Retinal pigment epithelial cell (primary cell): Measurements from ENCODE around the gene SERINC3.
A peak's percentile ranks its signal among the peaks of the same experiment; 100 is the strongest.
"Not testable (repeated sequence)": the region's sequence is repeated elsewhere in the genome, so short reads cannot be mapped to it uniquely, and the experiment has no call there.

Experiments used
- DNase-seq: peaks from one replicate; pipeline ENCODE4 v3.0.0-alpha.2; 2010; ENCODE audit warnings: low read depth
- H3K4me3 ChIP-seq: 2 replicates; pipeline ENCODE4 v1.5.1; 2011; ENCODE audit warnings: mild to moderate bottlenecking, low read length, control low read depth, moderate library complexity
- CTCF ChIP-seq: conservative IDR thresholded peaks from 2 replicates; pipeline ENCODE4 v1.5.1; 2011; ENCODE audit warnings: low read depth, low read length, control low read depth, inconsistent platforms

The SERINC3 gene

GRCh38 chr20:44478206-44478605 lies 43.7 kb downstream of the SERINC3 start:
- no peak for DNase-seq
- no peak for TF ChIP-seq CTCF
- H3K4me3 ChIP-seq, result no peak overlapping the region

GRCh38 chr20:44477151-44477550 lies 44.7 kb downstream of the SERINC3 start:
- H3K4me3 ChIP-seq, result no peak overlapping the region
- no peak for DNase-seq
- TF ChIP-seq CTCF, result no peak

- H3K4me3 ChIP-seq, result peak within 1 kb of the TSS; percentile 92
- TF ChIP-seq CTCF, result peak; percentile 28
- DNase-seq, result peak; percentile 51
These were observed 45.9 kb downstream of the SERINC3 start, which contains the start of gene TTPAL for GRCh38 chr20:44475694-44476560. TSS of gene TTPAL (plus strand) at chr20:44475874. CDS start at chr20:44480000, 4,126 bp downstream.

- no peak for TF ChIP-seq CTCF
- H3K4me3 ChIP-seq, result peak overlapping the region; percentile 92
- DNase-seq, result no peak
These were observed 46.5 kb downstream of the SERINC3 start for GRCh38 chr20:44475372-44475693.

GRCh38 chr20:44472283-44472682 lies 49.6 kb downstream of the SERINC3 start:
- H3K4me3 ChIP-seq, DNase-seq: not testable (repeated sequence)

GRCh38 chr20:44471481-44471882 lies 50.4 kb downstream of the SERINC3 start:
- H3K4me3 ChIP-seq, result no peak overlapping the region
- peak; percentile 48 for TF ChIP-seq CTCF
- DNase-seq, result no peak

GRCh38 chr20:44470327-44470726 lies 51.5 kb downstream of the SERINC3 start:
- no peak for DNase-seq
- TF ChIP-seq CTCF, result no peak
- no peak overlapping the region for H3K4me3 ChIP-seq
